ENCODE data around the gene ATP2B2. TPM values are rescaled to one million over a fixed set of nuclear protein-coding genes. Genes with fewer than 3 reads are reported as not detected.
A peak's percentile ranks its signal among the peaks of the same experiment; 100 is the strongest.

ATP2B2 gene
- total and polyA plus RNA-seq, 2 of the 8 experiments (the other 6 are each of a cell fraction or from before 2014, with no cell fraction given) = 0.14 to 1.2 TPM

DNA sequence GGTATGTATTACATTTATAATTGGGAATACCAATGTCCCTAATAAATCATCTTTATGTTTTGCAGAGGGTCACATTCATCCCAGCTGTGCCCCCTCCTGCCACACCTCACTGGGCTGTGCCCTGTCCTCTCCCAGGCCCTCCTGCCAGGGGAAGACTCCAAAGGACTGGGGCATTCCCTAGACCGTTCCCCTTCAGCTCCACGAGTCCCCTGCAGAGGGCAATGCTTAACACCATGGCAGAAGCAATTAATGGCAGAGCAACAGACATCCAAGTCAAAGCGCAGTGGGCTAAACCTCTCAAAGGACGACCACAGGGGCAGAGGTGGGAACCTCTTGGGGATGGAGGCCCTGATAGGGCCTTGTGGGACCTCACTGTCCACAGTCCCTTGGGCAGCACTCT is 113.1 kb downstream of the ATP2B2 start:
- H3K9me3 ChIP-seq (ENCODE audit: insufficient read depth in 2 of 2, low read depth in 1 of 2, low read length in 1 of 2) = peaks cover 21 to 22% of the 10 kb centered on the region in 2 experiments
- H3K23me2 ChIP-seq (ENCODE audit: low read depth, low read length) = no peaks in the 10 kb centered on the region
- H4K20me1 ChIP-seq (replicated peaks in 1 of 2; ENCODE audit: control insufficient read depth in 1 of 2, insufficient read depth in 2 of 2, low read length in 2 of 2) = no peaks in the 10 kb centered on the region
- H2BK20ac ChIP-seq (ENCODE audit: low read length) = no peak overlapping the region
- no peaks in the 10 kb centered on the region for H3K27me3 ChIP-seq (replicated peaks in 1 of 4; ENCODE audit: control insufficient read depth in 3 of 4, extremely low read depth in 1 of 4, insufficient read depth in 3 of 4, low read length in 3 of 4)
- no peak overlapping the region for H3K4me3 ChIP-seq (ENCODE audit: extremely low read depth in 1 of 4, insufficient read depth in 2 of 4, low read depth in 3 of 4, low read length in 4 of 4)
- H3K4me1 ChIP-seq (replicated peaks in 1 of 4; ENCODE audit: control insufficient read depth in 3 of 4, insufficient read depth in 4 of 4, low read length in 3 of 4) = peaks cover 6 to 22% (median 14%) of the 10 kb centered on the region in 4 experiments
- H4K8ac ChIP-seq (ENCODE audit: extremely low read depth, insufficient read depth, low read length) = no peak overlapping the region
- H3K14ac ChIP-seq (ENCODE audit: insufficient read length) = no peak overlapping the region
- FAIRE-seq (no peak), DNase-seq (ENCODE audit: low read depth in 1 of 2, low spot score in 2 of 2) (no peak)
- no peaks in the 10 kb centered on the region for H3K79me1 ChIP-seq (ENCODE audit: low read depth, low read length)
- H3K4ac ChIP-seq (replicated peaks; ENCODE audit: insufficient read length, low read depth, low read length) = no peak overlapping the region
- no peak overlapping the region for H2BK15ac ChIP-seq (ENCODE audit: low read length)
- no peaks in the 10 kb centered on the region for H3K36me3 ChIP-seq (ENCODE audit: control insufficient read depth in 2 of 4, insufficient read depth in 4 of 4, low read length in 3 of 4)
- no peak overlapping the region for H3K18ac ChIP-seq (ENCODE audit: extremely low read depth, low read length)
- no peak overlapping the region for H2BK120ac ChIP-seq (replicated peaks; ENCODE audit: low read depth, low read length)
- 84% methylated on average over 4 of the region's 4 CpGs; no CpG with 5 or more reads in 1 of the 2 experiments for WGBS, 2 experiments (ENCODE audit: extremely low coverage in 1 of 2, insufficient coverage in 1 of 2, insufficient read length in 1 of 2, insufficient replicate concordance in 2 of 2, low coverage in 1 of 2, low lambda C conversion rate in 2 of 2, missing lambda C conversion rate in 1 of 2)
- H3K23ac ChIP-seq (ENCODE audit: insufficient read length) = no peak overlapping the region
- no peak overlapping the region for H2BK5ac ChIP-seq (ENCODE audit: low read depth, low read length)
- ChIA-PET POLR2A (ENCODE audit: partially characterized antibody) (no interaction called here), CTCF (ENCODE audit: partially characterized antibody) (interaction anchor here (0.9 to 2.9 kb wide), 11 partner anchors 8 to 348 kb away, joined by 3 to 17 read pairs (median 5); no protein-coding TSS in a partner anchor)
- H4K5ac ChIP-seq (ENCODE audit: insufficient read length, low read depth, low read length) = no peak overlapping the region
- no peak overlapping the region for H2AK5ac ChIP-seq (ENCODE audit: low read depth, low read length)
- no peak overlapping the region for H2BK12ac ChIP-seq (ENCODE audit: low read depth, low read length)
- peak; percentile 29 to 44 for TF ChIP-seq RAD21 (IDR thresholded peaks at IDR 0.05 in 1 of 2, conservative IDR thresholded peaks at IDR 0.05 in 1 of 2; ENCODE audit: low read depth in 2 of 2, low read length in 2 of 2)
- TF ChIP-seq, protein P1, sequence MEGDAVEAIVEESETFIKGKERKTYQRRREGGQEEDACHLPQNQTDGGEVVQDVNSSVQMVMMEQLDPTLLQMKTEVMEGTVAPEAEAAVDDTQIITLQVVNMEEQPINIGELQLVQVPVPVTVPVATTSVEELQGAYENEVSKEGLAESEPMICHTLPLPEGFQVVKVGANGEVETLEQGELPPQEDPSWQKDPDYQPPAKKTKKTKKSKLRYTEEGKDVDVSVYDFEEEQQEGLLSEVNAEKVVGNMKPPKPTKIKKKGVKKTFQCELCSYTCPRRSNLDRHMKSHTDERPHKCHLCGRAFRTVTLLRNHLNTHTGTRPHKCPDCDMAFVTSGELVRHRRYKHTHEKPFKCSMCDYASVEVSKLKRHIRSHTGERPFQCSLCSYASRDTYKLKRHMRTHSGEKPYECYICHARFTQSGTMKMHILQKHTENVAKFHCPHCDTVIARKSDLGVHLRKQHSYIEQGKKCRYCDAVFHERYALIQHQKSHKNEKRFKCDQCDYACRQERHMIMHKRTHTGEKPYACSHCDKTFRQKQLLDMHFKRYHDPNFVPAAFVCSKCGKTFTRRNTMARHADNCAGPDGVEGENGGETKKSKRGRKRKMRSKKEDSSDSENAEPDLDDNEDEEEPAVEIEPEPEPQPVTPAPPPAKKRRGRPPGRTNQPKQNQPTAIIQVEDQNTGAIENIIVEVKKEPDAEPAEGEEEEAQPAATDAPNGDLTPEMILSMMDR (IDR thresholded peaks at IDR 0.05; ENCODE audit: control extremely low read depth in 1 of 3, insufficient read depth in 1 of 3, low read depth in 1 of 3, low read length in 3 of 3) = peak; percentile 25 to 35 (median 35); a peak in 3 of 4 replicates
- TF ChIP-seq YY1 (IDR thresholded peaks at IDR 0.05; ENCODE audit: low read depth, low read length) = no peak
- no peak overlapping the region for H2AFZ ChIP-seq (ENCODE audit: low read length)
- no peak overlapping the region for H3K56ac ChIP-seq (replicated peaks; ENCODE audit: insufficient read length, low read depth, low read length)
- H4K91ac ChIP-seq (replicated peaks; ENCODE audit: insufficient read length, low read length) = no peak overlapping the region
- H3K27ac ChIP-seq (ENCODE audit: low read depth, low read length) = no peak overlapping the region
- no peaks in the 10 kb centered on the region for H3K79me2 ChIP-seq (ENCODE audit: control insufficient read depth in 1 of 2, insufficient read depth in 2 of 2, low read length in 2 of 2)
- no peak overlapping the region for H3K9ac ChIP-seq (replicated peaks in 1 of 4; ENCODE audit: extremely low read depth in 1 of 4, low read depth in 3 of 4, low read length in 3 of 4)
- H3K4me2 ChIP-seq (ENCODE audit: insufficient read depth in 1 of 2, low read depth in 2 of 2, low read length in 2 of 2) = no peak overlapping the region

Data from H1 (cell line).